ENCODE results near the gene NAP1L4.

GRCh38 chr11:2961080-2961479 is 31.0 kb downstream of the NAP1L4 start:
- TF ChIP-seq GATA2 (IDR thresholded peaks at IDR 0.05; ENCODE audit: low read depth, low read length) (no peak), GATA3 (IDR thresholded peaks at IDR 0.05; ENCODE audit: low read depth, low read length) (no peak)
